Prostate gland (tissue), 2 donors: ENCODE results near the gene MTERF2. TPM values are rescaled to one million over a fixed set of nuclear protein-coding genes. Genes with fewer than 3 reads are reported as not detected.
A peak's percentile ranks its signal among the peaks of the same experiment; 100 is the strongest.

ENCODE experiments used
- DNase-seq: peaks from one replicate; pipeline ENCODE4 v3.0.0-alpha.2; 2019; ENCODE audit warnings: low spot score
- H3K27ac ChIP-seq, 2 donors: fragments of 200-600 bp; sonication (generic); 2 replicates each; pipeline ENCODE4 v1.5.1; 2017 to 2019
- H3K27me3 ChIP-seq: fragments of 200-600 bp; sonication (generic); replicated peaks from 2 replicates; pipeline ENCODE4 v1.5.1; 2019; ENCODE audit not compliant: insufficient read depth
- H3K36me3 ChIP-seq, 2 donors: fragments of 200-600 bp; sonication (generic); 1 replicate in 1 of 2; 2 replicates in 1 of 2; pipeline versions ENCODE4 v1.5.1 to v1.8.1; 2017 to 2019
- H3K4me1 ChIP-seq: fragments of 200-600 bp; sonication (generic); replicated peaks from 2 replicates; pipeline ENCODE4 v1.5.1; 2019
- H3K4me3 ChIP-seq, 2 donors: fragments of 200-600 bp; sonication (generic); 2 replicates each; pipeline ENCODE4 v1.5.1; 2017 to 2019
- H3K9me3 ChIP-seq: fragments of 200-600 bp; sonication (generic); 2 replicates; pipeline ENCODE4 v1.5.1; 2017
- CTCF ChIP-seq, 4 experiments: fragments of 200-600 bp in 2 of 4; fragments of 450-650 bp in 2 of 4; sonication (generic) in 2 of 4; IDR thresholded peaks; 1 replicate in 3 of 4; 2 replicates in 1 of 4; pipeline ENCODE4 v1.5.1; 2016 to 2019; ENCODE audit warnings: antibody characterized with exemption in 4 of 4, mild to moderate bottlenecking in 2 of 4, moderate library complexity in 2 of 4
- POLR2A ChIP-seq: fragments of 450-650 bp; IDR thresholded peaks from one replicate; pipeline ENCODE4 v1.6.1; 2016; ENCODE audit warnings: antibody characterized with exemption, mild to moderate bottlenecking
- POLR2AphosphoS5 ChIP-seq: sonication (generic); formaldehyde crosslinking; IDR thresholded peaks from one replicate; pipeline ENCODE4 v1.6.1; 2017; ENCODE audit warnings: antibody characterized with exemption
- WGBS: methylation state at CpG from one replicate; pipeline ENCODE4 v1.1.5; 2018; 5-methylcytosine and 5-hydroxymethylcytosine counted together
- intact Hi-C: fragments of 100-400 bp; cut with DNase I; formaldehyde crosslinking; loops from one replicate; pipeline ENCODE4 v1.14.2; 2022
- total RNA-seq, 2 donors: library from RNA; depleted of rRNA; stranded (reverse); fragments of >200 nt; gene quantifications; one replicate each; pipeline ENCODE4 v1.1.0, GENCODE V29; 2016

Gene MTERF2
- total RNA-seq, 2 donors from 2014 or later = 11.3 to 18.1 TPM

DNA sequence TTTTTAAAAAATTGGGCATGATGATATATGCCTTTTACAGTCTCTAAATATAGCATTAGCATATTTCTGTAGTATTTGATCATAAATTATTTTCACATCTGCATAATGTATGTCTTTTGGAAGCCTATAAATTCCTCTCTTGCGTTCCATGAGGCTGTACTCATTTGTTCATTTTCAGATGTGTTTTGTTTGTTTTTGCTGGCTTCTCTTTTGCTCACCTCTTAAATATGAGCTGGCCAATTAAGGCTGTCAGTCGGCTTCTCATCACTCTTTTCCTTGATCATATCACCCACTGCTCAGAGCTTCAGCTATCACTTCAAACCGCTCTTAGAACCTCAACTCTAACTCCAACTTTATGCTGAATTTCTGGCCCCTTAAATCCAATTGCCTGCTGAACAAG is 24.7 kb downstream of the MTERF2 start:
- Histone ChIP-seq H3K36me3 (no peaks in the 10 kb centered on the region), H3K27ac (no peak overlapping the region), H3K4me3 (no peak overlapping the region), H3K4me1 (no peaks in the 10 kb centered on the region), H3K27me3 (no peaks in the 10 kb centered on the region), H3K9me3 (no peaks in the 10 kb centered on the region)
- TF ChIP-seq POLR2AphosphoS5 = no peak
- 49% methylated on average over 3 of the region's 3 CpGs for WGBS
- DNase-seq = no peak
- intact Hi-C loops = no loop called here

GRCh38 chr12:106960443-106960842 is 26.5 kb downstream of the MTERF2 start:
- Histone ChIP-seq H3K27ac (no peak overlapping the region), H3K4me1 (no peaks in the 10 kb centered on the region), H3K4me3 (no peak overlapping the region), H3K9me3 (no peaks in the 10 kb centered on the region), H3K27me3 (no peaks in the 10 kb centered on the region), H3K36me3 (no peaks in the 10 kb centered on the region)
- no peak for TF ChIP-seq POLR2A
- no peak for TF ChIP-seq CTCF (IDR thresholded peaks at IDR 0.05)
- no peak for TF ChIP-seq POLR2AphosphoS5
- DNase-seq = no peak
- intact Hi-C loops = no loop called here
- WGBS = 89% methylated on average over 3 of the region's 3 CpGs

DNA sequence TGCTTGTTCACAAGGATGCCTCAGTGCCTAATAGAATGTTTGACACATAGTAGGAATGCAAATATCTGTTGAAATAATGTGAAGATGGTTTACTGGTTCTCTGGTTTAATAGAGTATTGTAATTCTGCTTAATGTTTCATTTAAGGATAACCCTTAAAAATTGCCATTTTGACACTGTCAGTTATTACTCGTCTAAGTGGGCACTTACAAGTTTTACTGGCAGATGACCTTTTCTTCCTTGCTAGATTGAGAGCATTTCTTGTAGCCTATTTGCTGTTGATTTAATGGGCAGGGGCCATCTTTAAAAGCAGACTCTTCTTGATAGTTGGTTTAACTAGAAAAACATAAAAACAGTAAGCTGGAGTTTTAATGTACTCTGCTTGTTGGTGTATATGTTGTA is 29.4 kb downstream of the MTERF2 start:
- H3K4me3 ChIP-seq = peak overlapping the region; percentile 98 to 99
- WGBS = 7% methylated on average over 1 of the region's 1 CpG
- intact Hi-C loops = loop anchor here (2.0 to 5.0 kb wide), 3 partner anchors 29 to 135 kb away; partner anchors contain the start of genes CRY1 and MTERF2

GRCh38 chr12:106956048-106956578 is 30.8 kb downstream of the MTERF2 start:
- DNase-seq = peak; percentile 46
- Histone ChIP-seq H3K27ac (peak overlapping the region; percentile 96 to 98), H3K36me3 (no peaks in the 10 kb centered on the region), H3K9me3 (no peaks in the 10 kb centered on the region), H3K27me3 (no peaks in the 10 kb centered on the region), H3K4me1 (no peaks in the 10 kb centered on the region), H3K4me3 (peak overlapping the region; percentile 98 to 99)
- intact Hi-C loops = loop anchor here (2.0 to 5.0 kb wide), 3 partner anchors 31 to 137 kb away; partner anchors contain the start of genes CRY1 and MTERF2
- WGBS = 0% methylated on average over 27 of the region's 34 CpGs
- TF ChIP-seq CTCF (IDR thresholded peaks at IDR 0.05) (peak in 1 of 4 experiments; percentile 16), POLR2AphosphoS5 (no peak)

More for the DNA sequence above, 29.4 kb downstream of the MTERF2 start:
- Histone ChIP-seq H3K27me3 (no peaks in the 10 kb centered on the region), H3K36me3 (no peaks in the 10 kb centered on the region), H3K9me3 (no peaks in the 10 kb centered on the region), H3K27ac (no peak overlapping the region), H3K4me1 (no peaks in the 10 kb centered on the region)
- TF ChIP-seq POLR2A (no peak), POLR2AphosphoS5 (no peak), CTCF (IDR thresholded peaks at IDR 0.05) (no peak)
- no peak for DNase-seq

DNA sequence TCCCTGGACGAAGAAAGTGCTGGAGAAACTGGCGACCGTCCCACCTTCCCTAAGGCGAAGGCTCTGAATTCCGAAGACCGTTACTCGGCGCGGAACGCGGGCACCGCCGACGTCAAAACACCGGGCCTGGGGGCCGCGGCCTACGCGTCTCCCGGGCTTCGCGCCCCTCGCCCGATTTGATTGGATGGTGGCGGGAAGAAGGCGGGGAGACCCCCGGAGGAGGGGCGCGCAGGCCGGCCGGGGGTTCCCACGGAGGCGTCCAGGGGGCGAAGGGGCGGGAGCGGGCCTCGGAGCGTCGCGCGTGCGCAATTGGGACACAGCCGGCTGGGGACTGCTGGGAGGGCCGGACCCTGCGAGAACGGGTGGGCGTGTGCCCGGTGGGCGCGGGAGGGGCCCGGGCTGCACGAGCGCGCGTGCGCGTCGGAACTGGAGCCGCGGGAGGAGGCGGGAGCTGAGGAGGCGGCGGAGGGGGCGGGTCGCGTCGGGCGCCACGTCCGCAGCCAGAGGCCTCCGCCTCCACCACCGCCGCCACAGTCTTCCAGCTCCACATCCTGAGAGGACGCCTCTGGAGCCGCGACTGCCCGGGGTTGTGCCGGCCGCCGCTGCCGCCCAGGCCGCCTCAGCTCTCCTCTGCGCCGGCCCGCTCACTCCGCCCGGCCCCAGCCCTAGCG is 31.4 kb downstream of the MTERF2 start, which contains the start of gene TMEM263:
Gene TMEM263 (plus strand): TSS at position 531 of the 671 bp plus-strand sequence. CDS start 11,210 bp downstream, outside the sequence.
- no peaks in the 10 kb centered on the region for H3K36me3 ChIP-seq
- peak within 1 kb of the TSS; percentile 98 to 99 for H3K4me3 ChIP-seq
- DNase-seq = peak; percentile 89
- TF ChIP-seq POLR2AphosphoS5 (peak; percentile 59), POLR2A (peak; percentile 92), CTCF (IDR thresholded peaks at IDR 0.05) (peak in 2 of 4 experiments; percentile 16 to 19)
- intact Hi-C loops = loop anchor here (2.0 to 5.0 kb wide), 3 partner anchors 31 to 137 kb away; partner anchors contain the start of genes CRY1 and MTERF2
- WGBS = under 1% methylated on average over 80 of the region's 88 CpGs
- H3K4me1 ChIP-seq = no peaks in the 10 kb centered on the region
- H3K9me3 ChIP-seq = no peaks in the 10 kb centered on the region
- no peaks in the 10 kb centered on the region for H3K27me3 ChIP-seq
- H3K27ac ChIP-seq = peak within 1 kb of the TSS; percentile 96 to 98
